BLaER1 treated with 17β-estradiol and CSF1 and Interleukin-3, amounts not matched to agents 10 nM and 100 nM (cell line): ENCODE measurements around the gene CCDC91.
"Not testable (repeated sequence)": the region's sequence is repeated elsewhere in the genome, so short reads cannot be mapped to it uniquely, and the experiment has no call there.

Experiments used
- H3K27ac ChIP-seq, 11 experiments: shearing (Covaris generic); formaldehyde crosslinking; 2 replicates each; pipeline ENCODE4 v1.8.1; 2022
- H3K27me3 ChIP-seq, 11 experiments: shearing (Covaris generic); formaldehyde crosslinking; 2 replicates each; pipeline ENCODE4 v1.8.1; 2022
- H3K36me3 ChIP-seq, 11 experiments: shearing (Covaris generic); formaldehyde crosslinking; 2 replicates each; pipeline ENCODE4 v1.8.1; 2022
- H3K4me1 ChIP-seq, 10 experiments: shearing (Covaris generic); formaldehyde crosslinking; 2 replicates each; pipeline ENCODE4 v1.8.1; 2022
- H3K4me2 ChIP-seq, 11 experiments: shearing (Covaris generic); formaldehyde crosslinking; 2 replicates each; pipeline ENCODE4 v1.8.1; 2022
- H3K4me3 ChIP-seq, 10 experiments: shearing (Covaris generic); formaldehyde crosslinking; 2 replicates each; pipeline ENCODE4 v1.8.1; 2022
- H3K9ac ChIP-seq, 11 experiments: shearing (Covaris generic); formaldehyde crosslinking; 2 replicates each; pipeline ENCODE4 v1.8.1; 2022
- H3K9me3 ChIP-seq, 11 experiments: shearing (Covaris generic); formaldehyde crosslinking; replicated peaks in 1 of 11; 2 replicates each; pipeline ENCODE4 v1.8.1; 2022
- H4K20me1 ChIP-seq, 11 experiments: shearing (Covaris generic); formaldehyde crosslinking; 2 replicates each; pipeline ENCODE4 v1.8.1; 2022
- Cebpa-rat ChIP-seq, 11 experiments: shearing (Covaris generic); IDR thresholded peaks; 2 replicates each; pipeline ENCODE4 v1.8.1; 2022

The CCDC91 gene

GRCh38 chr12:28367326-28367725 lies 177.1 kb downstream of the CCDC91 start:
- no peaks in the 10 kb centered on the region for H3K4me1 ChIP-seq
- H3K9ac ChIP-seq = no peak overlapping the region
- H3K27ac ChIP-seq = no peak overlapping the region
- peaks cover 39 to 80% (median 45%) of the 10 kb centered on the region in 11 experiments; a peak in 21 of 22 replicates for H3K36me3 ChIP-seq
- H3K9me3 ChIP-seq = peaks cover 49 to 60% (median 56%) of the 10 kb centered on the region in 11 experiments
- TF ChIP-seq Cebpa-rat (IDR thresholded peaks at IDR 0.05) = no peak
- H3K4me3 ChIP-seq = no peak overlapping the region
- no peaks in the 10 kb centered on the region for H3K27me3 ChIP-seq
- no peak overlapping the region for H3K4me2 ChIP-seq
- no peaks in the 10 kb centered on the region for H4K20me1 ChIP-seq

GRCh38 chr12:28367993-28368392 lies 177.7 kb downstream of the CCDC91 start:
- H3K9me3 ChIP-seq = peaks cover 49 to 61% (median 57%) of the 10 kb centered on the region in 11 experiments
- H3K4me3 ChIP-seq = no peak overlapping the region
- no peaks in the 10 kb centered on the region for H3K4me1 ChIP-seq
- H3K36me3 ChIP-seq = peaks cover 39 to 77% (median 45%) of the 10 kb centered on the region in 11 experiments; a peak in 21 of 22 replicates
- H3K4me2 ChIP-seq = no peak overlapping the region
- TF ChIP-seq Cebpa-rat (IDR thresholded peaks at IDR 0.05) = no peak
- H4K20me1 ChIP-seq = no peaks in the 10 kb centered on the region
- H3K9ac ChIP-seq = no peak overlapping the region
- no peak overlapping the region for H3K27ac ChIP-seq
- no peaks in the 10 kb centered on the region for H3K27me3 ChIP-seq

GRCh38 chr12:28369483-28369882 lies 179.2 kb downstream of the CCDC91 start:
- no peak for TF ChIP-seq Cebpa-rat (IDR thresholded peaks at IDR 0.05)
- no peaks in the 10 kb centered on the region for H4K20me1 ChIP-seq
- H3K4me3 ChIP-seq = peak overlapping the region in 4 of 10 experiments; percentile 17 to 29 (median 20); a peak in 2 of 20 replicates
- no peak overlapping the region for H3K27ac ChIP-seq
- H3K27me3 ChIP-seq = no peaks in the 10 kb centered on the region
- peaks cover 39 to 70% (median 45%) of the 10 kb centered on the region in 11 experiments; a peak in 21 of 22 replicates for H3K36me3 ChIP-seq
- peaks cover 49 to 61% (median 57%) of the 10 kb centered on the region in 11 experiments for H3K9me3 ChIP-seq
- H3K9ac ChIP-seq = no peak overlapping the region
- no peak overlapping the region for H3K4me2 ChIP-seq
- H3K4me1 ChIP-seq = no peaks in the 10 kb centered on the region

GRCh38 chr12:28374556-28374955 lies 184.3 kb downstream of the CCDC91 start:
- Histone ChIP-seq H3K27me3 (no peaks in the 10 kb centered on the region), H3K9ac (no peak overlapping the region), H3K4me3 (no peak overlapping the region), H3K27ac (no peak overlapping the region), H3K4me1 (peaks cover 0 to 5% (median 0%) of the 10 kb centered on the region in 10 experiments; a peak in 1 of 20 replicates), H4K20me1 (no peaks in the 10 kb centered on the region), H3K36me3 (peaks cover 20 to 31% (median 25%) of the 10 kb centered on the region in 11 experiments; a peak in 21 of 22 replicates), H3K9me3 (peaks cover 27 to 32% (median 29%) of the 10 kb centered on the region in 11 experiments), H3K4me2 (no peak overlapping the region)
- no peak for TF ChIP-seq Cebpa-rat (IDR thresholded peaks at IDR 0.05)

GRCh38 chr12:28378736-28379135 lies 188.5 kb downstream of the CCDC91 start:
- no peaks in the 10 kb centered on the region for H3K27me3 ChIP-seq
- H3K4me1 ChIP-seq = peaks cover 0 to 5% (median 0%) of the 10 kb centered on the region in 10 experiments; a peak in 1 of 20 replicates
- H3K4me2 ChIP-seq = no peak overlapping the region; a peak in 1 of 22 replicates
- no peaks in the 10 kb centered on the region; a peak in 2 of 22 replicates for H3K9me3 ChIP-seq
- H4K20me1 ChIP-seq = no peaks in the 10 kb centered on the region
- no peak overlapping the region for H3K4me3 ChIP-seq
- H3K9ac ChIP-seq = no peak overlapping the region
- H3K27ac ChIP-seq = no peak overlapping the region
- peaks cover 0 to 1% (median 0%) of the 10 kb centered on the region in 11 experiments; a peak in 1 of 22 replicates for H3K36me3 ChIP-seq
- TF ChIP-seq Cebpa-rat (IDR thresholded peaks at IDR 0.05) = no peak

GRCh38 chr12:28379779-28380178 lies 189.5 kb downstream of the CCDC91 start:
- H3K4me1 ChIP-seq, H3K4me3 ChIP-seq, H3K9ac ChIP-seq, H3K27me3 ChIP-seq, H3K4me2 ChIP-seq, H3K27ac ChIP-seq, H3K36me3 ChIP-seq, H4K20me1 ChIP-seq, H3K9me3 ChIP-seq: not testable (repeated sequence)

GRCh38 chr12:28383368-28383767 lies 193.1 kb downstream of the CCDC91 start:
- H3K4me2 ChIP-seq = no peak overlapping the region
- no peak overlapping the region for H3K4me3 ChIP-seq
- TF ChIP-seq Cebpa-rat (IDR thresholded peaks at IDR 0.05) = no peak
- peaks cover 0 to 7% (median 0%) of the 10 kb centered on the region in 11 experiments; a peak in 5 of 22 replicates for H3K9me3 ChIP-seq
- peaks cover 0 to 5% (median 0%) of the 10 kb centered on the region in 10 experiments; a peak in 1 of 20 replicates for H3K4me1 ChIP-seq
- peaks cover 0 to 7% (median 0%) of the 10 kb centered on the region in 11 experiments; a peak in 1 of 22 replicates for H3K36me3 ChIP-seq
- no peaks in the 10 kb centered on the region for H4K20me1 ChIP-seq
- no peak overlapping the region for H3K9ac ChIP-seq
- H3K27me3 ChIP-seq = no peaks in the 10 kb centered on the region
- H3K27ac ChIP-seq = no peak overlapping the region

- TF ChIP-seq Cebpa-rat (IDR thresholded peaks at IDR 0.05) = no peak
- no peaks in the 10 kb centered on the region for H3K27me3 ChIP-seq
- no peak overlapping the region for H3K4me3 ChIP-seq
- H3K9ac ChIP-seq = no peak overlapping the region
- H3K9me3 ChIP-seq = peaks cover 0 to 7% (median 0%) of the 10 kb centered on the region in 11 experiments; a peak in 5 of 22 replicates
- H3K27ac ChIP-seq = no peak overlapping the region
- H3K4me1 ChIP-seq = peaks cover 0 to 11% (median 0%) of the 10 kb centered on the region in 10 experiments; a peak in 1 of 20 replicates
- no peak overlapping the region for H3K4me2 ChIP-seq
- H4K20me1 ChIP-seq = no peaks in the 10 kb centered on the region
- H3K36me3 ChIP-seq = peaks cover 0 to 30% (median 0%) of the 10 kb centered on the region in 11 experiments; a peak in 4 of 22 replicates
Measured at GRCh38 chr12:28388879-28389278, 198.6 kb downstream of the CCDC91 start.

- H3K27me3 ChIP-seq = no peaks in the 10 kb centered on the region
- no peak overlapping the region for H3K9ac ChIP-seq
- peaks cover 0 to 24% (median 5%) of the 10 kb centered on the region in 10 experiments; a peak in 10 of 20 replicates for H3K4me1 ChIP-seq
- H3K9me3 ChIP-seq = peaks cover 0 to 7% (median 0%) of the 10 kb centered on the region in 11 experiments; a peak in 5 of 22 replicates
- H3K27ac ChIP-seq = no peak overlapping the region
- H3K4me3 ChIP-seq = no peak overlapping the region
- H3K4me2 ChIP-seq = no peak overlapping the region
- no peak for TF ChIP-seq Cebpa-rat (IDR thresholded peaks at IDR 0.05)
- H4K20me1 ChIP-seq = no peaks in the 10 kb centered on the region
- peaks cover 0 to 38% (median under 1%) of the 10 kb centered on the region in 11 experiments; a peak in 5 of 22 replicates for H3K36me3 ChIP-seq
Measured at GRCh38 chr12:28390206-28390605, 199.9 kb downstream of the CCDC91 start.
